GF-D8 (cell line): ENCODE measurements around the gene NCBP1.
"Not testable (repeated sequence)": the region's sequence is repeated elsewhere in the genome, so short reads cannot be mapped to it uniquely, and the experiment has no call there.

Source experiments
- DNase-seq: peaks from one replicate; lab custom pipeline; 2025; lab: John Stamatoyannopoulos, UW

The NCBP1 gene

DNA sequence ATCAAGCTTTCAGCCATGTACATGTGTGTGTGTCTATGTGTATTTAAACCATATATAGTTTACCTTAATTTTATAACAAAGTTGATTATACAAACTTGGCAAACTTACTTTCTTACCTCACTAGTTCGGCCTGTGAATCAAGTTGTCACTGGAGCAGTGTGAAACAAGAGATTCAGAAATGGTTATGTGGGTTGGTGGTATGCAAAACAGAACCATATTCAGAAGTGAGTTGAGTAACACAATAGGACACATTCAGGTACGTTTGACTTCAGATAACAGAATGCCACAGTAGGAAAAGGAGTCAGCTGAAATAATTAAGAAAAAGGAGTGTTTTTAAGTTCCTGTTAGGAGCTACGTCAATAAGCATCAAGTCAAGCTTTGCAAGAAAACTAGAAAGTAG is 42.0 kb downstream of the NCBP1 start:
- DNase-seq, result no peak

- no peak for DNase-seq
Observed at GRCh38 chr9:97682242-97682641, 48.6 kb downstream of the NCBP1 start.

GRCh38 chr9:97688654-97689053 is 55.0 kb downstream of the NCBP1 start:
- DNase-seq, result no peak

DNA sequence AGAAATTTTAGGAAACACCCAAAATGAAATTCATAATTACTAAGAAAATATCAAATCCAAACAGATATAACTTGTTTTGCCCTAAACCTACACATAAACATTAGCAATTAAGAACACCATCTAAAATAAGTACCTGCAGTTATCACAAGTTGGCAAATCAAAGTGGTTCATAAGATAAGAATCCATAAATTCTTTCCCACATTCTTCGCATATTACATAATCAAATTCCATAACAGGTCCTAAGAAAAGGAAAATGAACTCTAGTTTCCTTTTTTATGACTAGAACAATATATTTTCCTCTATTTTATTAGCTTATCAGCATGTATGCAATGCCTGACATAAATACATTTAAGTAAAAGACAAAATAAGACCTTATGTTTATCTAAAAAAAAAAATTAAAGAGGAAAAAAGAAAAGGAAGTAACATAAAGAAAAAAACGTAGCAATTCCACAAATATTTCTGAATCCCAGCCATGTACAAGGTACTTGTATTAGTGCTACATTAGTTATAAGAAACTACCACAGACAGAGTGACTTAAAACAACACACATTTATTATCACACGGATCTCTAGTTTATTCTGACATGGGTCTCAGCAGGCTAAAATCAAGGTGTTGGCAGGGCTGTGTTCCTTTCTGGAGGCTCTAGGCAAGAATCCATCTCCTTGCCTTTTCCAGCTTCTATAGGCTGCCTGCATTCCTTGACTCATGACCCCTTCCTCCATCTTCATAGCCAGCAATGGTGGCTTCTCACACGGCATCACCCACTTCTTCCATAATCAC is 56.0 kb downstream of the NCBP1 start:
- no peak for DNase-seq

DNA sequence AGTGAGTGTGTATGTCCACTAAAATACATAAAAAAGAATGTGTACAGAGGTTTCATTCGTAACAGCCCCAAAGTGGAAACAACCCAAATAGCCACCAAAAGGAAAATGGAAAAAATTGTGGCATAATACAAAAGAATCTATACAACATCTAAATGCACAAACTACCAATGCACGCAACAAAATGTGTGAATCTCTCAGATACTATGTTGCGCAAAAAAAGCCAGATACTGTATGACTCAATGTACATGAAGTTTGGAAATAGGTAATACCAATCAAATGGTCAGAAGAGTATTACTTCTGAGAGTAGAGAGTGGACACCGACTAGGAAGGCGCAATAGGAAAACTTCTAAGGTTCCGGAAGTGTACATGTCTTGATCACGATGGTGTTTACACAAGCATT is 61.1 kb downstream of the NCBP1 start:
- no peak for DNase-seq

DNA sequence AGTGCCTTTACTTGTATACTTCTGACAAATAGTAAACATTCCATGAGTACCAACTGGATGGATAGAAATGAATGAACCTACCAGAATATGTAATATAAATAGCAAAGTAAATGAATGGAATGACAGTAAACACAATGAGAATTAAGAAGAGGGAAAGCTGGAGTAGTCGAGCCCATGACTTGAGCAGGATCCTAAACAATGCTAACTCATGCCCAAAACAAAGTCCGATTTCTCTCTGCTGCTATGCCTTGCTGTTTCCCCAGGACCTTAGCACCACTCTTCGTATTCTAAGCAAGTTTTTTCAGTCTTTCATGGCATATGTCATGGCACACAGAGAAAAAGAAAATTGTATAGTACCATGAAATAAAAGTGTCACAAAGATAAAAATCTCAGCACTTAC is 61.8 kb downstream of the NCBP1 start:
- DNase-seq, result no peak

- DNase-seq, result no peak
Observed at GRCh38 chr9:97695995-97696802, 62.6 kb downstream of the NCBP1 start.

GRCh38 chr9:97696803-97697601 is 63.4 kb downstream of the NCBP1 start, which contains the start of gene XPA:
Gene XPA (minus strand): TSS chr9:97697340. CDS start chr9:97697292, 48 bp downstream.
- peak; percentile 78 for DNase-seq

DNA sequence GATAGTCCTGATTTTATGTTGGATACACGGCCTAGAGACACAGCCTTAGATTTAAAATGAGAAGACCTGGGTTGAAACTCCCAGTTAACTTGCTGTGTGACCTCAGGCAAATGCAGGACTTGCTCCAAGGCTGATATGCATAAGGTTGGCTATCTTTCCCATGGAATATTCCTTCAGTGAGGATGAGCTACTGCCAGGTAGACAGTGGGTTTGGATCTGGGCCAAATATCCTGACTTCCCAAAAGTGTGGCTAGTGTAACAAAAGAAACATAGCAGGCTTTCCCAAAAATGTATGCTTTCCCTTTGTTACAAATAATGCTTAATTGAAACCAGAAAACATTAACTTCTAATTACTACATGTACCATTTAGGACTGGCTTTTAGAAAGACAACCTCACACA is 64.2 kb downstream of the NCBP1 start:
- no peak for DNase-seq

DNA sequence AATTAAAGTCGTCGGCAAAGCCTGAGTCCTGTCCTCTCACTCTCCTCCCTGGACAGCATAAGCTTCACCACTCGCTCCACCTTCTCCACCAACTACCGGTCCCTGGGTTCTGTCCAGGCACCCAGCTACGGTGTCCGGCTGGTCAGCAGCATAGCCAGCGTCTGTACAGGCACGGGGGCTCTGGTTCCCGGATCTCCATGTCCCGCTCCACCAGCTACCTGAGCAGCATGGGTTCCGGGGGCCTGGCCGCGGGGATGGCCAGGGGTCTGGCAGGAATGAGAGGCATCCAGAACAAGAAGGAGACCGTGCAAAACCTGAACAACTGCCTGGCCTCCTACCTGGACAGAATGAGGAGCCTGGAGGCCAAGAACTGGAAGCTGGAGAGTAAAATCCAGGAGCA is 65.2 kb downstream of the NCBP1 start:
- DNase-seq, result no peak

DNA sequence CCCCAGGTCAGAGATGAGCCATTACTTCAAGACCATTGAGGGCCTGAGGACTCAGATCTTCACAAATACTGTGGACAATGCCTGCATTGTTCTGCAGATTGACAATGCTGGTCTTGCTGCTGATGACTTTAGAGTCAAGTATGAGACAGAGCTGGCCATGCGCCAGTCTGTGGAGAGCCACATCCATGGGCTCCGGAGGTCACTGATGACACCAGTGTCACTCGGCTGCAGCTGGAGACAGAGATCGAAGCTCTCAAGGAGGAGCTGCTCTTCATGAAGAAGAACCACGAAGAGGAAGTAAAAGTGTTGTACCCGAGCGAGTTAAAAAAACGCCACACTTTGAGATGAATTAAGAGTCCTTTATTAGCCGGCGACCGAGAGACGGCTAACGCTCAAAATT is 65.7 kb downstream of the NCBP1 start:
- not testable (repeated sequence) for DNase-seq

DNA sequence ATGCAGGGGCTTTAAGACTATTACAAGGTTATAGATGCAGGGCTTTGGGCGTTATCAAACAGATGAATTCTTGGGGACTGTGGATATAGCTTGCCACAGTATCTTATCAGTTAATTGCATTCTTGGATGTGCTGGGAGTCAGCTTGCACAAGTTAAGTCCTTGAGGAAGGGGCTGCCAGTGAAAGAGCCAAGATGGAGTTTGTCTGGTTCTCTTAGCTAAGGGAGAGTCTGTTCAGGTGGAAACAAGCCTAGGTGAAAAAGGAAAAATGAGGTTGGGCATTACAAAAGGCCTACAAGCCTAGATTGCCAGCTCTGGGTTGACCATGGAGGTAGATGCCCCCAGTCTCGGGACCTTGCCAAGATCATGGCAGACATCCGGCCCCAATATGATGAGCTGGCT is 66.2 kb downstream of the NCBP1 start:
- not testable (repeated sequence) for DNase-seq

DNA sequence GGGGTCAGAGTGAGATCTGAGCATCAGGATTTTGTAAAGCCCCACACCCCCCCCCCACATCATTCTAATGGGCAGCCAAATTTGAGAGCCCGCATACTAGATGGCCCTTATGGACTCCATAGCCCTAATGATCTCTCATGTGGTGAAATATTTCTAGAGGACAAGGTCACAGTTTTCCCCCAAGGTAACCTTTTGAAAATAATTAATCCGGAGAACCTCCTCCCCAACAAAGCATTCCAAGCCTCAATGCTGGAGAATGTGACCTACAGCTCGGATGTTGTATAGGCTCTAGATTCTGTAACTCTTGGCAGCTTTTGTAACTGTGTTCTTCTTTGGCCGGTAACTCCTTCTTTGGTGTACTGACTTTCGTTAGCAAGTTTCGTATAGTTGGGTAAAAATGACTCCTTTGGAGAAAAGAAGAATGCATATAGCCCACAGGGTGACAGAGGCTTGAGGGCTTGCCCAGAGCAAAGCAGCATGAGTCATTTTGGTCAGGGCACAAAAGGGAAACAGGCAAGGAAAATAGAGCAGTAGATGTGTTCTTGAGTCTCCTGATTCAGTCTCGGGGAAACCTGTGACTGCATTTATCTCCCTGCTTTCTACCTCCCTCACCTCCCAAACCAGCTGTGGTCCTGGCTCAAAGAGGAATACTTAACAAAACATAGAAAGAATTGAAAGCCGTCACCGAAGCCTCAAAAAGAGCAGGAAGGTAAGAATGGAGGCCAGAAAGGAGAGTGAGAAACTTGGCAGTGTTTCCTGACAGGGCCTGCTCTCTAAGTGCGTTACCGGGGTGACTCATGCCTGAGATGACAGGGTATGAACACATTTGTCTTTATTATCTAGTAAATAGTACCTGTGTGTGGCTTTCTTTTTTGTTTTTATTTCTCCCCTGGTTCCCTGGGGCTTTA is 70.1 kb downstream of the NCBP1 start:
- DNase-seq, result no peak

- DNase-seq, result no peak
Observed at GRCh38 chr9:97704345-97704677, 70.7 kb downstream of the NCBP1 start.

- no peak for DNase-seq
Observed at GRCh38 chr9:97704851-97705250, 71.2 kb downstream of the NCBP1 start.

GRCh38 chr9:97705354-97705950 is 71.8 kb downstream of the NCBP1 start:
- DNase-seq, result peak; percentile 29

GRCh38 chr9:97706246-97706645 is 72.6 kb downstream of the NCBP1 start:
- DNase-seq, result no peak

GRCh38 chr9:97710356-97711222 is 77.0 kb downstream of the NCBP1 start:
- DNase-seq, result peak; percentile 36

- DNase-seq, result no peak
Observed at GRCh38 chr9:97711223-97711626, 77.6 kb downstream of the NCBP1 start.

DNA sequence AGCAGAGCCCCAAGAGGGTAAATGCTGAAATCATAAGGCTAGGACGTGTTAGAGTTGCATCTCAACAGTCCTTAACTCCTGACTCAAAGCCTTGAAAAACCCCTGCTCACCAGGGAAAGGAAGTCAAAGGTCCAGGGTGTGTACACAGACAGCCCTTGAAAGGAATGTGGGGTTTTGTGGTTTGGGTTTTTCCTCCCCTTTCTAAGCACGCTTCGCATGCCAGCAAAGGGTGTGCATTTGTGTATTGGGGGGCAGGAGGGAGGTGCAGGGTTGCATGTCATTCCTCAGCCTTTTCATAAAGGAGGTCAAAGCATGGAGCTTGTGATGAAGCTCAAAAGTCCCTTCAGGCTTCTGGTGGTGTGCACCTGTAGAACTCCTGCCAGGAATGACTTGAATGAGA is 80.8 kb downstream of the NCBP1 start:
- no peak for DNase-seq
